ENCODE data around the gene IRF2BP2. TPM values are rescaled to one million over a fixed set of nuclear protein-coding genes. Genes with fewer than 3 reads are reported as not detected.

Gene IRF2BP2
- total and polyA plus RNA-seq, 2 of the 13 experiments (the other 11 are each of a cell fraction or from before 2014, with no cell fraction given): 140 to 147 TPM

- TF ChIP-seq MLXIP (CRISPR knock-in tag; IDR thresholded peaks at IDR 0.05; ENCODE audit: borderline replicate concordance) (peak; percentile 65; the same call in 1 of the 2 replicates), MXD1 (CRISPR knock-in tag; IDR thresholded peaks at IDR 0.05) (no peak; the same call in 1 of the 2 replicates), ZMYM4 (CRISPR knock-in tag; IDR thresholded peaks at IDR 0.05) (0 out of 2 replicates have a peak, but pooled peaks have one; percentile 3), ZKSCAN5 (CRISPR knock-in tag; IDR thresholded peaks at IDR 0.05) (no peak), ZNF326 (CRISPR knock-in tag; IDR thresholded peaks at IDR 0.05; ENCODE audit: borderline replicate concordance) (no peak), ZNF724P (CRISPR knock-in tag; IDR thresholded peaks at IDR 0.05; ENCODE audit: borderline replicate concordance) (no peak), DBP (CRISPR knock-in tag; IDR thresholded peaks at IDR 0.05; ENCODE audit: not compliant biosample characterization) (peak; percentile 26), NPAS2 (CRISPR knock-in tag; IDR thresholded peaks at IDR 0.05; ENCODE audit: borderline replicate concordance) (no peak), ZNF770 (CRISPR knock-in tag; IDR thresholded peaks at IDR 0.05) (no peak), MED13 (CRISPR knock-in tag; IDR thresholded peaks at IDR 0.05) (no peak; the same call in 1 of the 2 replicates), ZNF136 (CRISPR knock-in tag; IDR thresholded peaks at IDR 0.05; ENCODE audit: low read depth) (no peak), JUNB (CRISPR knock-in tag; IDR thresholded peaks at IDR 0.05; ENCODE audit: borderline replicate concordance) (peak; percentile 69; the same call in 1 of the 2 replicates), KLF9 (CRISPR knock-in tag; IDR thresholded peaks at IDR 0.05; ENCODE audit: low read depth) (no peak), SMAD1 (CRISPR knock-in tag; IDR thresholded peaks at IDR 0.05; ENCODE audit: borderline replicate concordance, low read depth) (no peak), ZNF232 (CRISPR knock-in tag; IDR thresholded peaks at IDR 0.05; ENCODE audit: borderline replicate concordance) (peak; percentile 52; the same call in 1 of the 2 replicates), ZNF207 (IDR thresholded peaks at IDR 0.05; ENCODE audit: borderline replicate concordance) (no peak), ZNF691 (CRISPR knock-in tag; IDR thresholded peaks at IDR 0.05; ENCODE audit: borderline replicate concordance, low read depth) (peak; percentile 50; the same call in 1 of the 2 replicates), ZNF260 (CRISPR knock-in tag; IDR thresholded peaks at IDR 0.05; ENCODE audit: borderline replicate concordance, low read depth) (no peak), ZNF546 (CRISPR knock-in tag; conservative IDR thresholded peaks at IDR 0.05) (no peak), ZNF619 (CRISPR knock-in tag; IDR thresholded peaks at IDR 0.05) (no peak; the same call in 1 of the 2 replicates), NCOA2 (CRISPR knock-in tag; IDR thresholded peaks at IDR 0.05) (peak; percentile 66)
Measured at GRCh38 chr1:234608025-234608910, 1.7 kb downstream of the IRF2BP2 start (continued).

Measured in HepG2 (cell line).